KMS-11 (cell line): ENCODE results near the gene CLEC3B.
A peak's percentile ranks its signal among the peaks of the same experiment; 100 is the strongest.

Experiments used
- H2AFZ ChIP-seq: fragments of 200-600 bp; sonication (generic); 2 replicates; pipeline ENCODE4 v1.6.1; 2016; ENCODE audit warnings: antibody characterized with exemption, mixed run types, low read depth
- H3K27ac ChIP-seq: fragments of 200-600 bp; sonication (generic); 2 replicates; pipeline ENCODE4 v1.6.1; 2016; ENCODE audit warnings: mild to moderate bottlenecking, mixed run types
- H3K27me3 ChIP-seq: fragments of 200-600 bp; sonication (generic); 2 replicates; pipeline ENCODE4 v1.6.1; 2017; ENCODE audit warnings: mild to moderate bottlenecking, low read depth, mixed run types, moderate library complexity; ENCODE audit not compliant: insufficient read depth
- H3K36me3 ChIP-seq: fragments of 200-600 bp; sonication (generic); 2 replicates; pipeline ENCODE4 v1.6.1; 2017; ENCODE audit warnings: mild to moderate bottlenecking, mixed run types; ENCODE audit not compliant: insufficient read depth
- H3K4me1 ChIP-seq: fragments of 200-600 bp; sonication (generic); 2 replicates; pipeline ENCODE4 v1.6.1; 2016; ENCODE audit warnings: mild to moderate bottlenecking, low read depth, mixed run types; ENCODE audit not compliant: poor library complexity, severe bottlenecking
- H3K4me2 ChIP-seq: fragments of 200-600 bp; sonication (generic); 2 replicates; pipeline ENCODE4 v1.7.0; 2016; ENCODE audit warnings: mild to moderate bottlenecking, mixed run types
- H3K4me3 ChIP-seq: fragments of 200-600 bp; sonication (generic); IDR thresholded peaks from 2 replicates; pipeline ENCODE4 v1.6.1; 2017; ENCODE audit warnings: low read depth, low read length, mixed read lengths; ENCODE audit not compliant: insufficient read depth
- H3K79me2 ChIP-seq: fragments of 200-600 bp; sonication (generic); 2 replicates; pipeline ENCODE4 v1.6.1; 2016; ENCODE audit warnings: low read depth, mixed run types; ENCODE audit not compliant: insufficient read depth
- H3K9ac ChIP-seq: fragments of 200-600 bp; sonication (generic); 2 replicates; pipeline ENCODE4 v1.6.1; 2016; ENCODE audit warnings: mild to moderate bottlenecking, mixed run types
- H4K20me1 ChIP-seq: fragments of 200-600 bp; sonication (generic); 2 replicates; pipeline ENCODE4 v1.6.1; 2016; ENCODE audit warnings: mild to moderate bottlenecking, mixed run types; ENCODE audit not compliant: insufficient read depth
- CTCF ChIP-seq: fragments of 200-600 bp; sonication (generic); conservative IDR thresholded peaks from 2 replicates; pipeline ENCODE4 v1.6.1; 2017; ENCODE audit warnings: low read depth, mild to moderate bottlenecking, antibody characterized with exemption, low read length, moderate library complexity, mixed read lengths

Gene CLEC3B

GRCh38 chr3:44989141-44989540 lies 37.0 kb upstream of the CLEC3B start:
- H3K4me2 ChIP-seq, result no peak overlapping the region

DNA sequence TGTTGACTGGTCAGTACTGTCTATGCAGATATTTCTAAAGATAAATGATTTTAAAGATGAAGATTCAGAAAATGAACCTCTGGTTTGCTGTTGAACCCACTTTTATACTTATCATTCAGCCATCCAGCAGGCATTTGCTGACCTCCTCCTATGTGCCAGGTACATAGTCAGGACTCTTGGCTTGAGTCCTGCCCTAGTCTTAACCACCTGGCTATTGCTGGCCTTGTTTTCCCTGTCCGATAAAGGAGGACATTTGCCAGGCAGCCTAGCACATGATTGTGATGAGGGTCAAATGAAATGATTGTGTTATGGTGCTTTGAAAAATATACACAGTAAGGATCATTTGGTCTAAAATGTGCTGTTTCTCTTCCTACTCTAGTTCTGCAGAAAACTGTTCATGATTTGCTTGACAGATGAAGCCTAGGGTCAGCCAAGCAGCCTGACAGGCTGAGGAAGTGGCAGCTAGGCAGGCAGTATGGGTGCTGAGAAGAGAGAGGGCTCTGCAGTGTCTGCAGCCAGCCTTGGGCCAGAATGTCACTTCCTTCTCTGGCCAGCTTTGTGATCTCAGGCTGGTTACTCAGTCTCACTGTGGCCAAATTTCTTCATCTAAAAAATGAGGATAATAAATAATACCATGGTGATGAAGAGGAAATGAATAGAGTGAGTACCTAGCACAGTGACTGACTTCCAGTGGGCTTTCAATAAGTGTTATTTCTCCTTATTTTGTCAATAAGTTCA lies 36.3 kb upstream of the CLEC3B start:
- H3K4me2 ChIP-seq, result no peak overlapping the region
- no peaks in the 10 kb centered on the region for H4K20me1 ChIP-seq
- no peak overlapping the region for H3K9ac ChIP-seq
- H2AFZ ChIP-seq, result no peak overlapping the region
- no peak overlapping the region for H3K27ac ChIP-seq
- H3K4me3 ChIP-seq, result no peak overlapping the region
- TF ChIP-seq CTCF, result no peak
- H3K27me3 ChIP-seq, result no peaks in the 10 kb centered on the region
- peaks cover 29% of the 10 kb centered on the region for H3K4me1 ChIP-seq
- no peaks in the 10 kb centered on the region; the same call in 1 of the 2 replicates for H3K36me3 ChIP-seq
- peaks cover 23% of the 10 kb centered on the region for H3K79me2 ChIP-seq

More at GRCh38 chr3:44989141-44989540, 37.0 kb upstream of the CLEC3B start:
- Histone ChIP-seq H3K27me3 (no peaks in the 10 kb centered on the region), H3K27ac (no peak overlapping the region), H3K36me3 (no peaks in the 10 kb centered on the region; the same call in 1 of the 2 replicates), H3K4me3 (no peak overlapping the region), H3K79me2 (peaks cover 30% of the 10 kb centered on the region), H2AFZ (no peak overlapping the region), H4K20me1 (no peaks in the 10 kb centered on the region), H3K9ac (no peak overlapping the region), H3K4me1 (peaks cover 28% of the 10 kb centered on the region)
- no peak for TF ChIP-seq CTCF

DNA sequence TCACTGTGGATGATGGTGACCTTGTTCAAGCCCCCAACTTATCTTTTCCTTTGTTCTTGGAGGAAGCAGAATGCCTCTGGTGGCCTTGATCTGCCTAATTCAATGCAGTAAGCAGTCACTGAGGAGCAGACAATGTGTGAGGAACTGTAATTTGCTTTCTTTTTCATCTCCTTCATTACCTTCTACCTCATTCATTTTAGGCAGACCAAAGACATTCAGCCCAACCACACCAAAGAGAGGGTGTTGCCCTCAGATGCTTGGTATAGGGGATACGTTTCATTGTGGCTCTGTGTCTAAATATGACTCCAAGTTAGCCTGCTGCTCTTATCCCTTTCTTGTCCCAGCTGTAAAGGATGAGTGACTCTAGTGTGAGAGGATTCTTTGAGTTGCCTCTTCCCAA lies 34.8 kb upstream of the CLEC3B start:
- no peak overlapping the region for H3K9ac ChIP-seq
- H4K20me1 ChIP-seq, result no peaks in the 10 kb centered on the region
- H3K27ac ChIP-seq, result no peak overlapping the region
- H3K4me3 ChIP-seq, result no peak overlapping the region
- H3K4me2 ChIP-seq, result no peak overlapping the region
- no peaks in the 10 kb centered on the region; the same call in 1 of the 2 replicates for H3K36me3 ChIP-seq
- H3K4me1 ChIP-seq, result peaks cover 44% of the 10 kb centered on the region
- H3K27me3 ChIP-seq, result no peaks in the 10 kb centered on the region
- peaks cover 18% of the 10 kb centered on the region for H3K79me2 ChIP-seq
- H2AFZ ChIP-seq, result no peak overlapping the region
- no peak for TF ChIP-seq CTCF

GRCh38 chr3:44992555-44993470 lies 33.3 kb upstream of the CLEC3B start:
- Histone ChIP-seq H3K79me2 (peaks cover 7% of the 10 kb centered on the region; the same call in 1 of the 2 replicates), H3K4me2 (no peak overlapping the region), H2AFZ (no peak overlapping the region), H3K36me3 (no peaks in the 10 kb centered on the region; the same call in 1 of the 2 replicates), H3K27me3 (no peaks in the 10 kb centered on the region), H3K4me3 (no peak overlapping the region), H4K20me1 (no peaks in the 10 kb centered on the region), H3K9ac (no peak overlapping the region), H3K27ac (no peak overlapping the region), H3K4me1 (peaks cover 50% of the 10 kb centered on the region)
- TF ChIP-seq CTCF, result peak; percentile 78
